NCI-H82 treated with DMSO at 0.1 percent for 48 hours (cell line): ENCODE results near the gene COX6A1.
"Not testable (repeated sequence)": the region's sequence is repeated elsewhere in the genome, so short reads cannot be mapped to it uniquely, and the experiment has no call there.

ENCODE experiments used
- DNase-seq: peaks from one replicate; lab custom pipeline; 2025; ENCODE audit not compliant: unreplicated experiment; lab: John Stamatoyannopoulos, UW

COX6A1 gene

GRCh38 chr12:120466560-120467315 is 28.8 kb downstream of the COX6A1 start:
- peak; percentile 7 for DNase-seq

- no peak for DNase-seq
Observed at GRCh38 chr12:120467439-120467838, 29.5 kb downstream of the COX6A1 start.

- DNase-seq = no peak
Observed at GRCh38 chr12:120468325-120468820, 30.5 kb downstream of the COX6A1 start.

- no peak for DNase-seq
Observed at GRCh38 chr12:120468821-120469449, 31.0 kb downstream of the COX6A1 start.

- peak; percentile 83 for DNase-seq
Observed at GRCh38 chr12:120469450-120470149, 31.7 kb downstream of the COX6A1 start, which contains the start of gene SRSF9. SRSF9 (minus strand) TSS chr12:120469748; CDS start chr12:120469609, 139 bp downstream.

- no peak for DNase-seq
Observed at GRCh38 chr12:120470150-120470784, 32.4 kb downstream of the COX6A1 start.

- DNase-seq = no peak
Observed at GRCh38 chr12:120472521-120472920, 34.6 kb downstream of the COX6A1 start.

- DNase-seq = no peak
Observed at GRCh38 chr12:120473807-120474615, 36.1 kb downstream of the COX6A1 start.

- no peak for DNase-seq
Observed at GRCh38 chr12:120474616-120474960, 36.7 kb downstream of the COX6A1 start.

GRCh38 chr12:120475643-120476042 is 37.7 kb downstream of the COX6A1 start:
- DNase-seq = no peak

GRCh38 chr12:120479458-120479857 is 41.5 kb downstream of the COX6A1 start:
- DNase-seq = no peak

- DNase-seq = no peak
Observed at GRCh38 chr12:120480211-120480610, 42.3 kb downstream of the COX6A1 start.

GRCh38 chr12:120481022-120481767 is 43.3 kb downstream of the COX6A1 start:
- no peak for DNase-seq

- no peak for DNase-seq
Observed at GRCh38 chr12:120483621-120484020, 45.7 kb downstream of the COX6A1 start.

- peak; percentile 9 for DNase-seq
Observed at GRCh38 chr12:120485961-120486881, 48.3 kb downstream of the COX6A1 start.

GRCh38 chr12:120487552-120487951 is 49.6 kb downstream of the COX6A1 start:
- not testable (repeated sequence) for DNase-seq

- DNase-seq = no peak
Observed at GRCh38 chr12:120488057-120488640, 50.2 kb downstream of the COX6A1 start.

GRCh38 chr12:120489018-120489417 is 51.1 kb downstream of the COX6A1 start:
- no peak for DNase-seq
